PC-3 (cell line): ENCODE measurements around the gene EHD3.

Source experiments
- CTCF ChIP-seq: fragments of 300-600 bp; sonication (generic); conservative IDR thresholded peaks from 2 replicates; pipeline ENCODE4 v1.5.1; 2017; ENCODE audit warnings: antibody characterized with exemption, low read depth, mild to moderate bottlenecking, low read length
- EZH2 ChIP-seq: fragments of 300-600 bp; sonication (generic); IDR thresholded peaks from one replicate; pipeline ENCODE4 v1.6.1; 2017; ENCODE audit warnings: antibody characterized with exemption, mild to moderate bottlenecking, low read length; ENCODE audit not compliant: unreplicated experiment

- TF ChIP-seq CTCF (no peak), EZH2 (no peak)
Measured at GRCh38 chr2:31208240-31208639, 25.7 kb upstream of the EHD3 start.
